ENCODE measurements around the gene ALKBH8.

ALKBH8 gene

DNA sequence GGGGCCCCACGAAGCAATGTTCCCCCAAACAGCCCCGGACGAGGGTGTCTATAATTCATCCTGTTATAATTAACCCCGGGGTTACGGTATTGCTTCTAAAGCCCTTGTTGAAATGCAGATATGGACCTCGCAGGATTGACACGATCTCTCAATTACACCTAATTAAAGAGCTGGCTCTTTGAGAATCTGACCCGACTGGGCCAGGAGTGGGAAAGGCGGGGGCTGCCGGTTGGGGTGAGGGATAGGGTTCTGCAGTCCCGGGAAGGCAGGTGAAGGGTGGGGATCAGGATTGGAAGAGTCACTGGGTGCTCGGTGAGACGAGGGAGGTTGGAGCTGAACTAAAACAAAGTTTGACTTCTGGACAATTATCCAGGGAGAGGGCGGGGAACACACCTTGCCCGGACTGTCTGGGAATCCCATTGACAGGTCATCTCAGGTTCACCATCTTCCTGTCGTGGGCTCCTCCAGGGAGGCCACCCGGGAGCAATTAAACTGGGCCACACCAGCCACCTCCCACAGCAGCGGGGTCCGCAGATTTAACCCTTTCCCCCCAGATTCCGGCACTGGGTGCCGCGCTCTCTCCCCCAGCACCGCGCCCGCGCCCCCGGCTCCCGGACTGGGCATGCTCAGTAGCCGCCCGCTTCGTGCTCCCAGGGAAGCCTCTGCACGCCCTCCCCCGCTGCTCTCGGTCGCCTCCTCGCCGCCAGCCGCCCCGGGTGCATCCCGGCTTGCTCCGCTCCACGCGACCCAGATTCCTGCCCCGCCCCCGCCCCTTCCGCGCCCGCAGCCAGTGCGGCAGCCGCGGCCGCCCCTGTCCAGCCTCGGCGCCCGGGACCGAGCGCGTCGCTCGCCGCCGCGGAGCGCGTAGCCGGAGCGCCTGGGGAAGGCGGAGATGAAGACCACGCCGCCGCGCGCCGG, 25.2 kb upstream of the ALKBH8 start, which contains the start of gene ELMOD1 (continued):
- TF ChIP-seq, protein P1, sequence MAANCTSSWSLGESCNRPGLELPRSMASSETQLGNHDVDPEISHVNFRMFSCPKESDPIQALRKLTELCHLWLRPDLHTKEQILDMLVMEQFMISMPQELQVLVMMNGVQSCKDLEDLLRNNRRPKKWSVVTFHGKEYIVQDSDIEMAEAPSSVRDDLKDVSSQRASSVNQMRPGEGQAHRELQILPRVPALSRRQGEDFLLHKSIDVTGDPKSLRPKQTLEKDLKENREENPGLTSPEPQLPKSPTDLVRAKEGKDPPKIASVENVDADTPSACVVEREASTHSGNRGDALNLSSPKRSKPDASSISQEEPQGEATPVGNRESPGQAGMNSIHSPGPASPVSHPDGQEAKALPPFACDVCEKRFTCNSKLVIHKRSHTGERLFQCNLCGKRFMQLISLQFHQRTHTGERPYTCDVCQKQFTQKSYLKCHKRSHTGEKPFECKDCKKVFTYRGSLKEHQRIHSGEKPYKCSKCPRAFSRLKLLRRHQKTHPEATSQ (tag by site-specific recombination; IDR thresholded peaks at IDR 0.05), result no peak
- TF ChIP-seq ZNF174 (tag by site-specific recombination; IDR thresholded peaks at IDR 0.05), result no peak
- TF ChIP-seq, protein P2, sequence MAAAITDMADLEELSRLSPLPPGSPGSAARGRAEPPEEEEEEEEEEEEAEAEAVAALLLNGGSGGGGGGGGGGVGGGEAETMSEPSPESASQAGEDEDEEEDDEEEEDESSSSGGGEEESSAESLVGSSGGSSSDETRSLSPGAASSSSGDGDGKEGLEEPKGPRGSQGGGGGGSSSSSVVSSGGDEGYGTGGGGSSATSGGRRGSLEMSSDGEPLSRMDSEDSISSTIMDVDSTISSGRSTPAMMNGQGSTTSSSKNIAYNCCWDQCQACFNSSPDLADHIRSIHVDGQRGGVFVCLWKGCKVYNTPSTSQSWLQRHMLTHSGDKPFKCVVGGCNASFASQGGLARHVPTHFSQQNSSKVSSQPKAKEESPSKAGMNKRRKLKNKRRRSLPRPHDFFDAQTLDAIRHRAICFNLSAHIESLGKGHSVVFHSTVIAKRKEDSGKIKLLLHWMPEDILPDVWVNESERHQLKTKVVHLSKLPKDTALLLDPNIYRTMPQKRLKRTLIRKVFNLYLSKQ (tag by site-specific recombination; IDR thresholded peaks at IDR 0.05; ENCODE audit: borderline replicate concordance), result no peak
- 0 out of 2 replicates have a peak, but pooled peaks have one; percentile 16 for TF ChIP-seq KLF10 (tag by site-specific recombination; IDR thresholded peaks at IDR 0.05)
- TF ChIP-seq ZNF704 (tag by site-specific recombination; IDR thresholded peaks at IDR 0.05), result no peak
- no peak for TF ChIP-seq ZNF585B (tag by site-specific recombination; IDR thresholded peaks at IDR 0.05)
- no peak for TF ChIP-seq ZNF37A (tag by site-specific recombination; IDR thresholded peaks at IDR 0.05)
- TF ChIP-seq, protein P3, sequence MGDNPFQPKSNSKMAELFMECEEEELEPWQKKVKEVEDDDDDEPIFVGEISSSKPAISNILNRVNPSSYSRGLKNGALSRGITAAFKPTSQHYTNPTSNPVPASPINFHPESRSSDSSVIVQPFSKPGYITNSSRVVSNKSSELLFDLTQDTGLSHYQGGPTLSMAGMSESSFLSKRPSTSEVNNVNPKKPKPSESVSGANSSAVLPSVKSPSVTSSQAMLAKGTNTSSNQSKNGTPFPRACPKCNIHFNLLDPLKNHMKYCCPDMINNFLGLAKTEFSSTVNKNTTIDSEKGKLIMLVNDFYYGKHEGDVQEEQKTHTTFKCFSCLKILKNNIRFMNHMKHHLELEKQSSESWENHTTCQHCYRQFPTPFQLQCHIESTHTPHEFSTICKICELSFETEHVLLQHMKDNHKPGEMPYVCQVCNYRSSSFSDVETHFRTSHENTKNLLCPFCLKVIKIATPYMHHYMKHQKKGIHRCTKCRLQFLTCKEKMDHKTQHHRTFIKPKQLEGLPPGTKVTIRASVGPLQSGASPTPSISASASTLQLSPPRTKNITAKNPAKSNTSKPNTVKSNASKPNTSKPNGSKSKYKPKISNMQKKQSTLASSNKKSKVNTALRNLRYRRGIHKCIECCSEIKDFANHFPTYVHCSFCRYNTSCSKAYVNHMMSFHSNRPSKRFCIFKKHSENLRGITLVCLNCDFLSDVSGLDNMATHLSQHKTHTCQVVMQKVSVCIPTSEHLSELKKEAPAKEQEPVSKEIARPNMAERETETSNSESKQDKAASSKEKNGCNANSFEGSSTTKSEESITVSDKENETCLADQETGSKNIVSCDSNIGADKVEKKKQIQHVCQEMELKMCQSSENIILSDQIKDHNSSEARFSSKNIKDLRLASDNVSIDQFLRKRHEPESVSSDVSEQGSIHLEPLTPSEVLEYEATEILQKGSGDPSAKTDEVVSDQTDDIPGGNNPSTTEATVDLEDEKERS (tag by site-specific recombination; IDR thresholded peaks at IDR 0.05), result no peak
- TF ChIP-seq, protein P4, sequence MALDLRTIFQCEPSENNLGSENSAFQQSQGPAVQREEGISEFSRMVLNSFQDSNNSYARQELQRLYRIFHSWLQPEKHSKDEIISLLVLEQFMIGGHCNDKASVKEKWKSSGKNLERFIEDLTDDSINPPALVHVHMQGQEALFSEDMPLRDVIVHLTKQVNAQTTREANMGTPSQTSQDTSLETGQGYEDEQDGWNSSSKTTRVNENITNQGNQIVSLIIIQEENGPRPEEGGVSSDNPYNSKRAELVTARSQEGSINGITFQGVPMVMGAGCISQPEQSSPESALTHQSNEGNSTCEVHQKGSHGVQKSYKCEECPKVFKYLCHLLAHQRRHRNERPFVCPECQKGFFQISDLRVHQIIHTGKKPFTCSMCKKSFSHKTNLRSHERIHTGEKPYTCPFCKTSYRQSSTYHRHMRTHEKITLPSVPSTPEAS (tag by site-specific recombination; IDR thresholded peaks at IDR 0.05), result no peak
- TF ChIP-seq ZNF629 (tag by site-specific recombination; IDR thresholded peaks at IDR 0.05), result peak; percentile 21; the same call in 1 of the 2 replicates
- no peak for TF ChIP-seq ZNF302 (tag by site-specific recombination; IDR thresholded peaks at IDR 0.05; ENCODE audit: low read depth)
- TF ChIP-seq PRDM6 (tag by site-specific recombination; IDR thresholded peaks at IDR 0.05), result no peak
- 0 out of 2 replicates have a peak, but pooled peaks have one; percentile 14 for TF ChIP-seq ZBTB7A (tag by site-specific recombination; IDR thresholded peaks at IDR 0.05; ENCODE audit: low read depth)
- TF ChIP-seq ZBTB20 (tag by site-specific recombination; IDR thresholded peaks at IDR 0.05), result peak; percentile 82
- TF ChIP-seq ZNF324 (tag by site-specific recombination; IDR thresholded peaks at IDR 0.05), result 0 out of 2 replicates have a peak, but pooled peaks have one; percentile 46
- TF ChIP-seq ZSCAN30 (tag by site-specific recombination; IDR thresholded peaks at IDR 0.05), result 0 out of 2 replicates have a peak, but pooled peaks have one; percentile 27

All from HEK293 (cell line).